ENCODE results near the gene FAM236B.
"Not testable (repeated sequence)": the region's sequence is repeated elsewhere in the genome, so short reads cannot be mapped to it uniquely, and the experiment has no call there.

DNA sequence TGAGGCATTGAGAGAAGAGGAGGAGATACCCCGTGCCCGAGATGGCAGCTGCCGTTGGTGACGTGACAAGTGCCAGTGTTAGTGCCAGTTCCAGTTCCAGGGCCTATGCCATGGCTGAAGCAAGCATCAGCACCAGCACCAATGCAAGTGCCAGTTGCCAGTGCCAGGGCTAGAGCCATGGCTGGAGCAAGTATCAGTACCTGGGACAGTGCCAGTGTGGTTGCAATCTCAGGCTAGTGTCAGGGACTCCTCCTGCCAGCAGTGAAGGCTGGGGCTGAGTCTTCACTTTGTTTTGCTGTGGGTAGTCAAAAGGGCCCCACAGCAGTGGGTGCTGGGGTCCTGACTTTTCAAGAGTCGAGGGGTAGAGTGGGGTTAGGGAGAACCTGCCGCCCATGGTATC, 4.3 kb downstream of the FAM236B start:
- not testable (repeated sequence) for TF ChIP-seq JUN (IDR thresholded peaks at IDR 0.05; ENCODE audit: borderline replicate concordance, insufficient read depth, insufficient read length, low read depth); EZH2 (IDR thresholded peaks at IDR 0.05; ENCODE audit: borderline replicate concordance, low read depth, low read length, severe bottlenecking); MYC (IDR thresholded peaks at IDR 0.05; ENCODE audit: low read depth, low read length); POLR2A (IDR thresholded peaks at IDR 0.05; ENCODE audit: low read depth, low read length); POLR2AphosphoS5 (IDR thresholded peaks at IDR 0.05; ENCODE audit: insufficient read depth, low read depth, low read length)
- TF ChIP-seq, protein P1, sequence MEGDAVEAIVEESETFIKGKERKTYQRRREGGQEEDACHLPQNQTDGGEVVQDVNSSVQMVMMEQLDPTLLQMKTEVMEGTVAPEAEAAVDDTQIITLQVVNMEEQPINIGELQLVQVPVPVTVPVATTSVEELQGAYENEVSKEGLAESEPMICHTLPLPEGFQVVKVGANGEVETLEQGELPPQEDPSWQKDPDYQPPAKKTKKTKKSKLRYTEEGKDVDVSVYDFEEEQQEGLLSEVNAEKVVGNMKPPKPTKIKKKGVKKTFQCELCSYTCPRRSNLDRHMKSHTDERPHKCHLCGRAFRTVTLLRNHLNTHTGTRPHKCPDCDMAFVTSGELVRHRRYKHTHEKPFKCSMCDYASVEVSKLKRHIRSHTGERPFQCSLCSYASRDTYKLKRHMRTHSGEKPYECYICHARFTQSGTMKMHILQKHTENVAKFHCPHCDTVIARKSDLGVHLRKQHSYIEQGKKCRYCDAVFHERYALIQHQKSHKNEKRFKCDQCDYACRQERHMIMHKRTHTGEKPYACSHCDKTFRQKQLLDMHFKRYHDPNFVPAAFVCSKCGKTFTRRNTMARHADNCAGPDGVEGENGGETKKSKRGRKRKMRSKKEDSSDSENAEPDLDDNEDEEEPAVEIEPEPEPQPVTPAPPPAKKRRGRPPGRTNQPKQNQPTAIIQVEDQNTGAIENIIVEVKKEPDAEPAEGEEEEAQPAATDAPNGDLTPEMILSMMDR (IDR thresholded peaks at IDR 0.05; ENCODE audit: extremely low read depth in 1 of 2, insufficient read depth in 1 of 2, low read depth in 1 of 2, low read length in 2 of 2): not testable (repeated sequence)
- TF ChIP-seq, protein P2, sequence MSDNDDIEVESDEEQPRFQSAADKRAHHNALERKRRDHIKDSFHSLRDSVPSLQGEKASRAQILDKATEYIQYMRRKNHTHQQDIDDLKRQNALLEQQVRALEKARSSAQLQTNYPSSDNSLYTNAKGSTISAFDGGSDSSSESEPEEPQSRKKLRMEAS (IDR thresholded peaks at IDR 0.05; ENCODE audit: insufficient read depth, insufficient read length): not testable (repeated sequence)
